Measurements from ENCODE around the gene KCTD2. TPM values are rescaled to one million over a fixed set of nuclear protein-coding genes. Genes with fewer than 3 reads are reported as not detected.

KCTD2 gene
- total and polyA plus RNA-seq, 9 of the 15 experiments (the other 6 are each of a cell fraction or from before 2014, with no cell fraction given) = 1.7 to 32.9 (median 15.8) TPM

DNA sequence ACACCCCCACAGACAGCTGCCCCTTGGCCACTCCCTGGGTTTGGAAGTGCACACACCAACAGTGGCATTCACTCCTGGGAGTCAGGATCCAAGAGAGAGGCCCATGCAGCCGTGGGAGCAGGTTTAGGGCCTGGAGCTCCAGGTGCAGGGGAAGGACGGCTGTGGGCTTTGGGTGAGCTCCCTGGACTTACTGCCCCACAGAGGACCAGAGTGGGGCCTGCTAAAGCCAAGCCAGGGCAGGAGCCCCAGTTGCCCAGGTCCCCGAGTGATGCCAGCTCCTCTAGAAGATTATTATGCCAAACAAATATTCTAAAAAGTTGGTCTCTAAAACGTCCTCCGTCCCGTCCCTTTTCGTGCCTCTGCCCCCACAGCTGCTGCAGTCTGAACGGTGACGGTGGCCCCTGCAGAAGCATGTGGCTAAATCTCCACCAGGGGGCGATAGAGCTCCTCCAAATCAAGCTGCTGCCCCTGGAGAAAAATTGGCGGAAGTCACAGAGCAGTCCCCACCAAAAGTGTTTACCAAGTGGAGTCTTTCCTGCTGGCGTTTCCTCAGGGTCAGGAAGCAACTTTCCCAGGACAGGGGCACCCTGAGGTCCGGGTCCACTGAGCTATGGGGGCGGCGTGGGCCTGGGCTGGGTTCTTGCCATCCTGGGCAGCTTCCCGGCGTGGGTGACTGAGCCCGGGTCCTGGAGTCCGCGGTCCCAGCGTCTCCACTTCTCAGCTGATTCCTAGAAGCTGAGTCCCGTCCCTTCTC is 67.0 kb downstream of the KCTD2 start (continued):
- TF ChIP-seq, protein P1, sequence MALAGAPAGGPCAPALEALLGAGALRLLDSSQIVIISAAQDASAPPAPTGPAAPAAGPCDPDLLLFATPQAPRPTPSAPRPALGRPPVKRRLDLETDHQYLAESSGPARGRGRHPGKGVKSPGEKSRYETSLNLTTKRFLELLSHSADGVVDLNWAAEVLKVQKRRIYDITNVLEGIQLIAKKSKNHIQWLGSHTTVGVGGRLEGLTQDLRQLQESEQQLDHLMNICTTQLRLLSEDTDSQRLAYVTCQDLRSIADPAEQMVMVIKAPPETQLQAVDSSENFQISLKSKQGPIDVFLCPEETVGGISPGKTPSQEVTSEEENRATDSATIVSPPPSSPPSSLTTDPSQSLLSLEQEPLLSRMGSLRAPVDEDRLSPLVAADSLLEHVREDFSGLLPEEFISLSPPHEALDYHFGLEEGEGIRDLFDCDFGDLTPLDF (CRISPR knock-in tag; IDR thresholded peaks at IDR 0.05) = no peak; the same call in 1 of the 2 replicates
- TF ChIP-seq ZNF780A (CRISPR knock-in tag; IDR thresholded peaks at IDR 0.05) = no peak
- no peak for TF ChIP-seq PML (IDR thresholded peaks at IDR 0.05; ENCODE audit: low read length)
- no peak for TF ChIP-seq SRSF1 (IDR thresholded peaks at IDR 0.05; ENCODE audit: low read depth, low read length)
- TF ChIP-seq PHB (CRISPR knock-in tag; IDR thresholded peaks at IDR 0.05) = no peak
- TF ChIP-seq ZNF354B (CRISPR knock-in tag; IDR thresholded peaks at IDR 0.05) = no peak
- TF ChIP-seq, protein P2, sequence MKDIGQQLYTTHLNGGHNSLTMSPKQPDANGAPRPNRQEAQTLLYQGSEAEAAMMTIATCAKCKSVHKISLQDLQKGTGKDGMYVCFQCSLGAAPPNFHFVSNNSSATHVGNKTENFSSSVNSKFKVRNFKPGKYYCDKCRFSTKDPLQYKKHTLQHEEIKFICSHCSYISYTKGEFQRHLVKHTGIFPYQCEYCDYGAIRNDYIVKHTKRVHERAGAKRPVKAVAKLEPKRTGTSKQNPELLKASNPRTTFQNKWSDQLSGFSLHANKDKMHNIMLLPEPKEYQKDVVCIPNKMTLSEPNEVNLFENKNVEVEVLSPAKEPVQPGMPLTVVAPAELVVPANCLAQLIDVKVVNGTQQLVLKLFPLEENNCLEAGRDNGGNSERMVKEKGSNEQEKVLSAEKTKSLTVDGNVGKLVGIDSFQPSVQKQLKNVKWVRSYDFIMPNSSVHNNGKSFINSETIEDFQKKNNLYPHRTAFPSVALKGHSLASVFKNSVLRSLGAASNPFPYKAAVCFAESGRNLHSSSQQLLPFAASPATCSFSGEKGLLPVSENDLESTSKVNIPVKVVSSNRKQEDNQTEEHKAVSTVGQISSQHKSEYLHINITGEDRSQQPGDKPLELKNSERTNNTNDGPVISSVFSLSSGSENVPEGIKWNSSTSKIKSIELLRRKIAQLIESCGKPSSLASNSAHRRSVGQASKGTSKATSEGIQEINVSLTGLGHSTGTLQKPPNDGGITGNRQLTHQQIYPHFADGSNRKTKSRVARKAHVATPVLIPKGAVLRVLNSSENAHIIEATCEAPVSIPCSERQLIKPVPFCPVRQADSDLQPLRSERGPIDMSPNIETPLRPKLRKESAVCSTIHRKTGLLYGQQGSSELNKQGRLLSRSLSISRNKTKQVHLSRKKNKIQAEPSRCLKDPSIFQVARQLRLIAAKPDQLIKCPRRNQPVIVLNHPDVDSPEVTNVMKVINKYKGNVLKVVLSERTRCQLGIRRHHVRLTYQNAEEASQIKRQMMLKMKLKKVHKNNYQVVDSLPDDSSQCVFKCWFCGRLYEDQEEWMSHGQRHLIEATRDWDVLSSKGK (CRISPR knock-in tag; IDR thresholded peaks at IDR 0.05) = no peak
- TF ChIP-seq ZNF24 (IDR thresholded peaks at IDR 0.05) = no peak; the same call in 1 of the 2 replicates
- TF ChIP-seq, protein P3, sequence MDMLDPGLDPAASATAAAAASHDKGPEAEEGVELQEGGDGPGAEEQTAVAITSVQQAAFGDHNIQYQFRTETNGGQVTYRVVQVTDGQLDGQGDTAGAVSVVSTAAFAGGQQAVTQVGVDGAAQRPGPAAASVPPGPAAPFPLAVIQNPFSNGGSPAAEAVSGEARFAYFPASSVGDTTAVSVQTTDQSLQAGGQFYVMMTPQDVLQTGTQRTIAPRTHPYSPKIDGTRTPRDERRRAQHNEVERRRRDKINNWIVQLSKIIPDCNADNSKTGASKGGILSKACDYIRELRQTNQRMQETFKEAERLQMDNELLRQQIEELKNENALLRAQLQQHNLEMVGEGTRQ (CRISPR knock-in tag; IDR thresholded peaks at IDR 0.05) = no peak
- no peak for TF ChIP-seq ZNF282 (CRISPR knock-in tag; IDR thresholded peaks at IDR 0.05)
- no peak for TF ChIP-seq GTF2A2 (tag; IDR thresholded peaks at IDR 0.05)
- no peak for TF ChIP-seq TSC22D4 (tag; IDR thresholded peaks at IDR 0.05)
- peak; percentile 73 for TF ChIP-seq RBFOX2 (IDR thresholded peaks at IDR 0.05; ENCODE audit: low read depth, low read length)
- TF ChIP-seq TCFL5 (CRISPR knock-in tag; conservative IDR thresholded peaks at IDR 0.05) = no peak
- 0 out of 4 replicates have a peak, but pooled peaks of 1 of the 2 experiments have one; percentile 24 for TF ChIP-seq TBL1XR1 (IDR thresholded peaks at IDR 0.05; ENCODE audit: low read length in 2 of 2)
- no peak for TF ChIP-seq ZNF586 (CRISPR knock-in tag; conservative IDR thresholded peaks at IDR 0.05)
- no peak for TF ChIP-seq ZNF253 (CRISPR knock-in tag; conservative IDR thresholded peaks at IDR 0.05)
- TF ChIP-seq HNRNPUL1 (IDR thresholded peaks at IDR 0.05; ENCODE audit: low read length) = no peak
- no peak for TF ChIP-seq TRIM24 (IDR thresholded peaks at IDR 0.05)
- no peak for TF ChIP-seq LARP7 (IDR thresholded peaks at IDR 0.05)
- TF ChIP-seq, protein P4, sequence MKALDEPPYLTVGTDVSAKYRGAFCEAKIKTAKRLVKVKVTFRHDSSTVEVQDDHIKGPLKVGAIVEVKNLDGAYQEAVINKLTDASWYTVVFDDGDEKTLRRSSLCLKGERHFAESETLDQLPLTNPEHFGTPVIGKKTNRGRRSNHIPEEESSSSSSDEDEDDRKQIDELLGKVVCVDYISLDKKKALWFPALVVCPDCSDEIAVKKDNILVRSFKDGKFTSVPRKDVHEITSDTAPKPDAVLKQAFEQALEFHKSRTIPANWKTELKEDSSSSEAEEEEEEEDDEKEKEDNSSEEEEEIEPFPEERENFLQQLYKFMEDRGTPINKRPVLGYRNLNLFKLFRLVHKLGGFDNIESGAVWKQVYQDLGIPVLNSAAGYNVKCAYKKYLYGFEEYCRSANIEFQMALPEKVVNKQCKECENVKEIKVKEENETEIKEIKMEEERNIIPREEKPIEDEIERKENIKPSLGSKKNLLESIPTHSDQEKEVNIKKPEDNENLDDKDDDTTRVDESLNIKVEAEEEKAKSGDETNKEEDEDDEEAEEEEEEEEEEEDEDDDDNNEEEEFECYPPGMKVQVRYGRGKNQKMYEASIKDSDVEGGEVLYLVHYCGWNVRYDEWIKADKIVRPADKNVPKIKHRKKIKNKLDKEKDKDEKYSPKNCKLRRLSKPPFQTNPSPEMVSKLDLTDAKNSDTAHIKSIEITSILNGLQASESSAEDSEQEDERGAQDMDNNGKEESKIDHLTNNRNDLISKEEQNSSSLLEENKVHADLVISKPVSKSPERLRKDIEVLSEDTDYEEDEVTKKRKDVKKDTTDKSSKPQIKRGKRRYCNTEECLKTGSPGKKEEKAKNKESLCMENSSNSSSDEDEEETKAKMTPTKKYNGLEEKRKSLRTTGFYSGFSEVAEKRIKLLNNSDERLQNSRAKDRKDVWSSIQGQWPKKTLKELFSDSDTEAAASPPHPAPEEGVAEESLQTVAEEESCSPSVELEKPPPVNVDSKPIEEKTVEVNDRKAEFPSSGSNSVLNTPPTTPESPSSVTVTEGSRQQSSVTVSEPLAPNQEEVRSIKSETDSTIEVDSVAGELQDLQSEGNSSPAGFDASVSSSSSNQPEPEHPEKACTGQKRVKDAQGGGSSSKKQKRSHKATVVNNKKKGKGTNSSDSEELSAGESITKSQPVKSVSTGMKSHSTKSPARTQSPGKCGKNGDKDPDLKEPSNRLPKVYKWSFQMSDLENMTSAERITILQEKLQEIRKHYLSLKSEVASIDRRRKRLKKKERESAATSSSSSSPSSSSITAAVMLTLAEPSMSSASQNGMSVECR (CRISPR knock-in tag; IDR thresholded peaks at IDR 0.05) = no peak; the same call in 1 of the 2 replicates
